ENCODE results near the gene MICAL2.

MICAL2 gene

DNA sequence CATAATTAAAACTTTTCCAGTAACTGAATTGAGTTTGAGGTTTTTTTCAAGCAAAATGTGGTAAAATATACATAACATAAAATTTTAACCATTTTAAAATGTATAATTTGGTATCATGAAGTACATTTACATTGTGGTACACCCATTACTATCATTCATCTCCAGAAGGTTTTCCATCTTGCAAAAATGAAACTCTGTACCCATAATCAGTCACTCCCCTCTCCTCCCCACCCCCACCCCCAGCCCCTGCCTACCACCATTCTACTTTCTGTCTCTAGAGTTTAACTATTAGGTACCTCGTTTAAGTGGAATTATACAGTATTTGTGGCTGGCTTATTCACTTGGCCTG lies 63.7 kb downstream of the MICAL2 start:
- no peak for DNase-seq

DNA sequence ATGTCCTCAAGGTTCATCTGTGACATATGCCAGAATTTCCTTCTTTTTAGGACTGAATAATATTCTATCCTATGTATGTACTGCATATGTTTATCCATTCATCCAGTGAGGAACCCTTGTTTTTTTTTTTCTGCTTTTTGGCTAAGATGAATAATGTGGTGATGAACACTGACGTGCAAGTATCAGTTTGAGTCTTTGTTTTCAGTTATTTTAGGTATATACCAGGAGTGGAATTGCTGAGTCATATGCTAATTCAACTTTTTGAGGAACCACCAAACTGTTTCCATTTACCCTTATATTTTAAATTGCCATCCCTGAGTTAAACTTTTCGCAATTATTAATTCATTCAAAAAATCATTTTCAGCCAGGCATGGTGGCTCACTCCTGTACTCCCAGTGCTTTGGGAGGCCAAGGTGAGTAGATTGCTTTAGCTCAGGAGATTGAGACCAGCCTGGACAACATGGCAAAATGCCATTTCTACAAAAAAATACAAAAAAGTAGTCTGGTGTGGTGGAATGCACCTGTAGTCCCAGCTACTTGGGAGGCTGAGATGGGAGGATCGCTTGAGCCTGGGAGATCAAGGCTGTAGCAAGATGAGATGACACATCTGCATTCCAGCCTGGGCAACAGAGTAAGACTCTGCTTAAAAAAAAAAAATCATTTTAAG lies 64.2 kb downstream of the MICAL2 start:
- no peak for DNase-seq

DNA sequence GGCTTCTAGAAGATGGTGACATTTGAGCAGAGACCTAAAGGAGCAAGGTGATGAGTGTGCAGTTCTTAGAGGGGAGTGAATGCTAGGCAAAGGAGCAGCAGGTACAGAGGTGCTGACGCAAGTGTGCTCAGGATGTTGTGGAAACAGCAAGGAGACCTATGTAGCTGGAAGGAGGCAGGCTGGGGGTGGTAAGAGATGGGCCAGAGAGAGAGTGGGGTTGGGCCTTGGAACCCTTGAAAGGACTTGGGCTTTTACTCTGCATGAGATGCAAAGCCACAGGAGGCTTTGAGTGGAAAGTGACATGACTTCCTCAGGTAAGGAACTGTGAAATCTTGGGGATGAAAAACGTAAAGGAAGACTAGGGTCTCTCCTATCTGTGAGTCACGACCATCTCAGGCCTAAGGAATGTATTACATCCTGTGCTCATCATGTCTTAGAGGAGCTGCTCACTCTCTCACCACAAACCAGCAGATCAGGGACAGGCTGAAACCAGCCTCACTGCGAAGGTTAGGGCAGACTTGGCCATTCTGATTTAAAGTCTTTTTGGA lies 65.4 kb downstream of the MICAL2 start:
- DNase-seq: no peak

DNA sequence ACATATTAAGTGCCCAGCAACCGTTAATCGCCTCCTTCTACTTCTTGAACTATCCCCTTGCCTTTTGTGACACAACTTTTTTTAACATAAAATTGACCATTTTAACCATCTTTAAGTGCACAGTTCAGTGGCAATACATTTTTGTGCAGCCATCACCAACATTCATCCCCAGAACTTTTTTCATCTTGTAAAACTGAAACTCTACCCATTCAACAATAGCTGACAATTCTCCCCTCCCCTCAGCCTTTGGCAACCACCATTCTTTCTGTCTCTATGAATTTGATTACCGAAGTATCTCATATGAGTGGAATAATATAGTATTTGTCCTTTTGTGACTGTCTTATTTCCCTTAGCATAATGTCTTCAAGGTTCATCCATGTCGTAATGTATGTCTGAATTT lies 66.0 kb downstream of the MICAL2 start:
- DNase-seq: no peak

DNA sequence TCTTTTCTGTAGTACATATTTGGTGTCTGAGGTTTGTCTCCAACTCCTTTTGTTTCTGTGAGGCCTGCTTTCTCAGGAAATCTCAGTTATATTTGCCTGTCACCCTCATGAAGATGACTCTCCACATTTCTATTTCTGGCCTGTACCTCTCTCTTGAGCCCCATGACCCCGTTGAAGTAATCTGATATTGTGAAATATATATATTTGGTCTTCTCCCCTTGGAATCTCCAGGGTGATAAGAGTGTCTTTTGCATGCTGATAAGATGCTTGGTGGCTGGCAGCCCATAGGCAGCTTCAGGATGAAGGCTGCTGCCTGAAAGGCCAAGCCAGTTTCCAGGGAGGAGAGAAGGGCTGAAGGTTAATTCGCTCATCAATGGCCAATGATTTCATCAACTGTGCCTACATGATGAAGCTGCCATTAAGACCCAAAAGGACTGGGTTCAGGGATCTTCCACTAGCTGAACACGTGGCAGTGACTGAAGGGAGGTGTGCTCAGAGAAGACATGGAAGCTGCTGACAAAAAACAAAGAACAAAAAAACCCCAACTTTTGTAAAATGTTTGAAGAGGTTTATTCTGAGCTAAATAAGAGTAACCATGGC lies 67.4 kb downstream of the MICAL2 start:
- DNase-seq: no peak

DNA sequence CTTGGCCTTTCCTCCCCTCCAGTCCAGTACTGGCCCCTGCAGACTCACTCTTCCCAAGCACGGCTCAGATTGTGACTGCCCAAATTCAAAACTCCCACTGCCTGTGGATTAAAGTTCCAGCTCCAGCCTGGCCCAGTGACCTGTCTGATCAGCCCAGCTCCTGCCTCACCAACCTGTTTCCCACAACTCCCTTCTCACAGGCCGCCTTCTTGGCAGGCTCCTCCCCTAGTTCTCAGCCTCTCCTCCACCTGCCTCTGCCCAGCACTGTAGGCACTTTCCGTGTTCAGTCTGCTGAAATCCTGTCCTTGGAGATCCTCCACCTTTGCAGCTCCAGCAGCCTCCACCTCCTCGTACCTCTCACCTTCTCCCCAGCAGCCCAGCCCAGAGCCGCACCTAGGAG lies 68.6 kb downstream of the MICAL2 start:
- DNase-seq: peak in 1 of 2 experiments; percentile 21

DNA sequence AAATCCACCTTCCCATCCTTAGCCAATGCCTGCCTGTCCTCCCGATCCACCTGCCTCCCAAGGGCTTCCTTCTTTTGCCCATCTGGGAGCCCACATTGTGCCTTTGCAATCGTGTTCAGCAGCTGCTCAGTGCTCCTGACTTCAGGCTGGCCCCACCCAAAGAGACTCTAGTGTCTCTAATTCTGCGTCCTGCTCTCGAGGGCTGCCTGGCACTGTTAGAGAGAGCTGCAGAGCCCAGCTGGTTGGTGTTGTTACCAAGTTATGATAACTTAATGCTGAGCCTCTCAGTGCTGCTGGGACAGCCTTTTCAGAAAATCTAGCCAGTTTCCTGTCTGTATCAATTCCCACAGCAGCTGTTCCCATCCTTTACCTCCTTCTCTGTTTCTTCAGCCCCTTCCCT lies 69.1 kb downstream of the MICAL2 start:
- peak; percentile 14 to 51 for DNase-seq

DNA sequence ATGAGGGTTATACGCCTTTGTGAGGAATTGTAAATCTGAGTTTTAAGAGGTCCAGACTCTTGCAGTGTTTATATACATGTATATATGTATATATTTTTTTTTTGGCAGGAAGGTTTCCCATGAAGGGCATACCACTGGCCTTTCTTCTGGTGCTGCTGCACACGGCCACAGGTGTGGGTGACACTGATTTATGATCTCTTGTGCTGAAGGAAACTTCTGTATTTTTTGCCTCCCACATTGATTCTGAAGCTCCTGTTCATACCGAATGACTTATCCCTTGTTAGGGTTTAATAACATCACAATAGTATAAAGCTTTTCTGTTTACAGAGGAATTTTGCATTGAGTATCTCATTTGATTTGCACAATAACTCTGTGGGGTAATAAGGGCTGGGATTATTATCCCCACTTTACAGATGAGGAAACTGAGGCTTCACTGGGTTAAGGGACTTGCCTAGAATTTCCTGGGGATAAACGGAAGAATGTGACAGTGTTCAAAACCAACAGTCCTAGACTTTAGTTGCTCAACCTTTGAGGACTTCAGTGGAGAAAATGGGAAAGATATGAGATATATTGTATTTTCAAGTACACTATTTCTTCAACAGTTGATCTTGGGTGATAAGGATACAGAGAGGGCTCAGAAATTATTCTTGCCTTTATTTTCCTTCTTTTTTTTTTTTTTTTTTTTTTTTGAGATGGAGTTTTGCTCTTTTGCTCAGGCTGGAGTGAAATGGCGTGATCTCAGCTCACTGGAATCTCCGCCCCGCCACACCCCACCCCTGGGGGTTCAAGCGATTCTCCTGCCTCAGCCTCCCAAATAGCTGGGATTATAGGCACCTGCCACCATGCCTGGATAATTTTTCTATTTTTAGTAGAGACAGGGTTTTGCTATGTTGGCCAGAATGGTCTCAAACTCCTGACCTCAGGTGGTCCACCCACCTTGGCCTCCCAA lies 70.1 kb downstream of the MICAL2 start:
- no peak for DNase-seq

DNA sequence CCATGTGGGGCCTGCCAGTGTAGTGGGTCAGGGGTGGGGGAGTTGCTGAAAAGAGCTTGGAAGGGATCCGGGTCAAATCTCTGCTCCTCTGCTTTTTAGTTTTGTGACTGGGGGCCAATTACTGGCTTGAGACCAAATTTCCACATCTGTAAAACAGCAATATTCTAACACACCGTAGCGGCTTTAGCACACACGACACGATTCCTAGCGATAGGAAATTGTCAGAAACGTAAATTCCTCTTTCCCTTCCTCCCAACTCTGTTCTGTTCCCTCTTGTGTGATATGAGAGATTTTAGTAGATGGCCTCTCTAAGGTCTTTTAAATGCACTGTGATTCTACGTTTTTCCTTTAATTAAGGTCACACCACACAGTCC lies 71.9 kb downstream of the MICAL2 start:
- no peak for DNase-seq

DNA sequence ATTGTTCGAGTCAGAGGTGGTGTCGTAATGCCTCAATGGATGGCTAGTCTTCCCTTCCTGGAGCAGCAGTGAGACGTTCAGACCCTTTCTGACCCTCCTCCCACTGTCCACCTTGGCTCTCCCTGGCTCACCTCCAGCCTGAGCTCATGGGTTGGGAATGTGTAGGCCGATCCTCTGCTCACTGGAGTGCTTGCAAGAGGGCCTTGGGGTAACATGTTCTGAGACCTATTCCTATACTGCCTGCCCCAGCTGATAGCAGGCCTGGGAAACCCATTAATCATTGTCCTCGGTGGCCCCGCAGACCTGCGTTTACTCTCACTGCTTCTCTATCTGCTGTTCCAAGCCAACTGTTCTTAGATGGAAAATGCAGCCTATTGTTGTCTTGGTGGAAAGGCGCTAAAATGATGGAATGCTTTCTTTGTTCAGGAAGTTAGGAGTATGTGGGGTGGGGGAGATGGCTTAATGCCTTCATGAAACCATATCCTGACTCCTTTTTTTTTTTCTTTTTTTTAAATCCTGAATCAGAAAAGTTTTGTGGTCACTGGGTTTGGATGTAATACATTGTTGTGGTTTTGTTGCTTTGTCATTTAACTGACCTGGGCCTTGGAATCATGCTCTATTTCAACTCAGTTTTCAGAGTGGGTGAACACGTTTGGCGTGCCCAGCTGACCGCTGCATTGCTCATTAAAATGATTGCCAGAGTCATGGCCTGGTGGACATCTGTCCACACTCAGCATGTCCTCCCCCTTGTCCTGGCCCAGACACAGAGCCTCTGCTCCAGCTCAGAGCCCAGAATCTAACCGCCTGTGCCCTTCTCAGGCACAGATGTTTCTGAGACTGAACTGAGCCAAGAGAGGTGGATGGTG lies 72.5 kb downstream of the MICAL2 start:
- DNase-seq: peak in 1 of 2 experiments; percentile 51

DNA sequence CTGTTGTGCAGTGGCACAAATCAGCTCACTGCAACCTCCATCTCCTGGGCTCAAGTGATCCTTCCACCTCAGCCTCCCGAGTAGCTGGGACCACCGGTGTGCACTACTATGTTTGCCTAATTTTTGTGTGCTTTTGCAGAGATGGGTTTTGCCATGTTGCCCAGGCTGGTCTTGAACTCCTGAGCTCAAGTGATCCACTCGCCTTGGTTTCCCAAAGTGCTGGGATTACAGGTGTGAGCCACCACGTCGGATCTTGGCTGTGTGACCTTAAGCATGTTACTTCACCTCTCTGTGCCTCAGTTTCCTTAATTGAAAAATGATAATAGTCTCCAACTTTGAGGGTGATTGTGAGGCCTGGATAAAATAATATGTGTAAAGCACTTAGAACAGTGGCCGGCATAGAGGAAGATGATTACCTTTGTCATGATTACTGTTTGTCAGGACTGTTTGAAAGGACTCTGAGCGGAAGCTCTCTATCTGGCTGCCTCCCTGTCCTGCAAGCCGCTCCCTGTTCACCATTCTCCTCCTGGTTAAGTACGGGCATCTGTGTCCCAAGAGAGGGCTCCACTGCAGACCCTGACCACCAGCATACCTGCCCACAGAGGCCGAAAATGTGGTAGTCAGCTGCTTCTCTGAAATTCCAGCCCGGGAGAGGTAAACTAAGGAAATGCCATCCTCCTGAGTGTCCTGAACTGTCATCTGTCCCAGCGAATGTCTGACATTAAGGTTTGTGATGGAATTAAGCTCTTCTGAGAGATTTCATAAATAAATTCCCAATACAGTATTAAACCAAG lies 73.6 kb downstream of the MICAL2 start:
- DNase-seq: no peak

DNA sequence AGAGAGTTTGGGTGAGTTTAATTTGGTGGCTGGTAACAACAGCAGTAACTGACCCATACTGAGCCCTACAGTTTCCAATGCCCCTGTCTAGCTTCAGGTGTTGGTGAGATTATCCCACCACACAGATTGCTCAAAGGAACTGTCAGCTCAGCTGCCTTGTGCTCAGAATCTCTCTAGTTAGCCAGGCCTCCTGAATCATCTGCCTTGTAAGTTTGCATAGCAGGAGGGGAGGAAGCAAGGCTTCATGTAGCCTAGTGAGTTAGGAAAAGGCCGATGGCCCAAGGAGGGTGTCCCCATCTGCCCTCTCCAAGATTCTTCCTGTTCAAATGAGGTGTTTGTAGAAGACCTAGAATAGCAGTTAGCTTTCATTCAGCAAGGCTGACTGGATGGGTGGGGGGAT lies 74.3 kb downstream of the MICAL2 start:
- no peak for DNase-seq

DNA sequence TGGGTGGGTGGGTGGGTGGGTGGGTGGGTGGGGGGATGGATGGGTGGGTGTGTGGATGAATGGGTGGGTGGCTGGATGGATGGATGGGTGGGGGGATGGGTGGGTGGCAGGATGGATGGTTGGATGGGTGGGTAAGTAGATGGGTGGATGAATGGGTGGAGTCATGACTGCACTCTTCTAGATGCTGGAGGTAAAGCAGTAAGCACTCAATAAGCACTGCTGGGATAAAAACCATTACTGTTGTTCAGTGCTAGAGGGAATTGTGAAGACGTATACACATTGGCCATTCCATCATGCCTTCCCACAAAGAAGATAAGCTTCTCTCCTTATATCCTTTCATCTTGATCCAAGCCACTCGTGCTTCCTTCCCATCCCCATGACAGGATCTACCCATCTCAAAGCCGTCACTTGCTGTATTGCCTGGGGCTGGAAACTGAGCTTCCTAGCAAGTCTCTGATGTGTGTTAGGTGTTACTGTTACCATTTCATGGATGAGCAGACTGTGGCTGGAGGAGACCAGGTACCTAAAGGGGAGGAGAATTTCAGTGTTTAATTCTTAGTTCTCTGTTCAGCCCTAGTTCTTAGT lies 74.8 kb downstream of the MICAL2 start:
- no peak for DNase-seq

DNA sequence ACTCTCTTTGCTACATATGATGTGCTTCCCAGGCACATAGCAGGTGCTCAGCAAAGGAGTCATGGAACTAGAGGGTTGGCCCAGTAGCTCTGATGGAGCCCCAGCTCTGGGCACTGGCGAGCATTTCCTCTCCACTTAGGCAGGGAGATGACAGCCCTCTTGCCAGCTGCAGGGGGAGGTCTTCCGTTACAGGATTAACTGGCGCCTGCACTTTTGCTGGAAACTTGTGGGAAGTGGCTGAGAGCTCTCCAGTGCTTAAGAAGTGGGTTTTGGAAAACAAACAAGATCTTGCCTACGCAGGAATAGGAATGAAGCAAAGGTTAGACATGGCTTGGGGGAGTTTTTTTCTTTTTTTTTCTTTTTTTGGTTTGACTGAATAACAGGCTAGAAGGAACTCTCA lies 75.5 kb downstream of the MICAL2 start:
- peak in 1 of 2 experiments; percentile 62 for DNase-seq

DNA sequence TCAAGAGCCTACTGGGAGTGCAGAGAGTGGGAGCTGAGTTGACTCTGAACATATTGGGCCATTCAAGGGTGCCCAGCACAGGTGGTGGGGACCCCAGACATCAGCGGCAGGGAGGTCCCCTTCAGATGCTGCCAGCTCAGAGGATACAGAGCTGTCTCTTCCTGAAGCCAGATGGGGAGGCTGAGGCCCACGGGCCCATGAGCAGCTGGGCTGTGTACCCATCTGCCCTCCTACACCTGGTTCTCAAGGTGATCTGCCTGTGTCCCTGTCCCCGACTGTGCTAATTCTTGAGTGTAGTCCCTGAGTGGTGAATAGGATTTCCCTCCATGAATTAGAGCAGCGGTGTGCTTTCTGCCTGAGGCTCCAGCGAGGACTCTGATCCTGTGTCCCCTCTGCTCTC lies 76.3 kb downstream of the MICAL2 start:
- DNase-seq: no peak

DNA sequence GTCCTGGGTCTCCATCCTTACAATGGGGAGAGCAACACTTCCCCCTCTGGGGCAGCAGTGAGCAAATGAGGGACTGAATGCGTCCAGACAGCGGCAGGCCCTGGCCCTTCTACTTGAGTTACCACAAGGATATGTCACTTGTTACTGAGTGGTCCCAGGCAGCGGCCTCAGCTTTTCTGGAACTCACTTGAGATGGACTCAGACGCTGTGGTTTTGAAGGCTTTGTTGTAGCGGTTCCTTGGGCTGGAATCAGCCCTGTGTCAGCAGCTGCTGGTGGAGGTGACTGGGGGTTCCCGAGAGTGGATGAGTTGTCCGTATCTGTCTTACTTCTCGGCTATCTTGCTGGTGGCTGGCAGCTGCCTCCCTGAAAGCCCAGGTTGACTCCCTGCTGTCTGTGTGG lies 77.0 kb downstream of the MICAL2 start:
- peak in 1 of 2 experiments; percentile 50 for DNase-seq

DNA sequence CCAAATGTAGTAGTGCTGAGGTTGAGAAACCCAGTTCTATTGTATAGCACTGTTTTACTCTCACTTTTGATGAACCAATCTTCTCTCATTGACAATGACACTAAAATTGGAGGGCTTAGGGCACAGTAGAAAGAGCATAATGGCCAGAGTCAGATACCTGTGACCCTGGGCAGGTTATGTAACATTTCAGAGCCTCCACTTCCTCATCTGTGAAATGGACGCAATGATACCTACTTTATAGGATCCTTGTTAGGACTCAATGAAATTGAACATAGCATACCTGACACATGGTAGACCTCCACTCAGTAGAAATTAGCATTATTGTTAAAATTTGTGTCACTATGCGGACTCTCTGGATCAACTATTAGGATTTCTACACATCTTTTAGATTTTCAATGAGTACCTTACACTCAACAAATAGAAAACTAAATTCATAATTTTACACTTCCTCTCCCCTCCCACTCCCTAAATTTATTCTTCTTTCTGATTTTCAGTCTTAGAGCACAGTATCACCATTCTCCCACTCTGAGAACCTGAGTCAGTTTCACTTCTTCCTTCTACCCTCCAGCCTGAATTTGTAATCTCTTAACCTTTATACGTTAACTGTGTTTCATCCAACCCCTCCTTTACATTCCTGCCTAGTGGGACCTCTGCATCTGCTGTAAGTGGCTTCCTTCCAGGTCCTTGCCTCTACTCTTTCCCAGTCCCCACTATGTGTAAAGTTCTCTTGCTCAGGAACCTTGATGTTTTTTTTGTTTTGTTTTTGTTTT lies 78.3 kb downstream of the MICAL2 start:
- DNase-seq: no peak

DNA sequence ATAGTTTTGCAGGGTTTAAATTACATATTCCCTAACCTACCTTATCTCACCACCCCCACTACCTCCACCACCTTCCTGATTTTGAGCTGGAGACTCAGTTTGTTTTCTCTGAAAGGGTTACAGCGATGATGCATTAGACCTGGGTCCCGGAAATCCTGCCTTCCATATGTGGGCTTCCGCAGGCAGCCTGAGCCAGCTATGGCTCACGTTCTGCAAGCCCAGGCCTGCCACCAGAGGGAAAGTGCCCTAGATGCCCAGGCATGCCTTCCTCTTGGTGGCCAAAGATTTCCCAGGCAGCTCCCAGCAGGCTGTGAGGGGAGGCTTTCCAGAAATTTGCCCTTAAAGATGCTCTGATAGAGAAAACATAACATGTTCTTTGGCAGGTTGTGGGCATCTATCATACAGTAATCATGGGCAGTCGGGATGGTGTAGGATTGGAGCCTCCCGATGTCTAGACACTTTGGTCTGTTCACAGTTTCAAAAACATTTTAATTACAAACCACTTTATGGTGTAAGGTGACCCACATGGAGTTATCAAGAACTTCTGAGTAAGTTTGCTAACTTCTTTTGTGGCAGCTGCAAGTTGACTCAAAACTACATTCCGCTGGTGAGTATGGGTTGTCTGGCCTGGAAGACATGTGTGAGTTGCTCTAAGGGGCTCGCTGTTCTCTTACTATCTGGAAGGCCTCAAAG lies 79.3 kb downstream of the MICAL2 start:
- DNase-seq: peak; percentile 53 to 81

DNA sequence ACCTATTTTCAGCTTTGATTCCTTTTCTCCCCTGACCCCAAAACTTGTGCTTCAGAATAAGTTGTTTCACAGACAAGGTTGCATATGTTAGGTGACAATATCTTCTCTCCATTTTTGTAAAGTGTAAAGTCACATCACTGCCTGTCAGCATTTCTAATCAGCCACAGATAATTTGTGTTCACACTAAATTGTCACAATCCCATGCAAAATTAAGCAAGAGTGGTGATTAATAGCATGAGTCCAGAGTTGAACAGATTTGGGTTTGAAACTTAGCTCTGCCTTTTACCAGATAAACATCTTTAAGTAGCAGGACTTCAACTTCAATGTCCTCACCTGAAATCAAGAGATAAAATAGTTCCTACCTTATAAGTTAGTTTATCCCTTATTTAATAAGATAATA lies 80.1 kb downstream of the MICAL2 start:
- no peak for DNase-seq
